GM12891 (cell line): ENCODE data around the gene MARVELD3.

Experiments used
- POLR2A ChIP-seq: IDR thresholded peaks from 2 replicates; pipeline ENCODE4 v1.6.1; 2011; ENCODE audit warnings: low read depth, low read length, control low read depth
- TAF1 ChIP-seq: IDR thresholded peaks from 2 replicates; pipeline ENCODE4 v1.6.1; 2011; ENCODE audit warnings: low read depth, low read length, control low read depth

- TF ChIP-seq POLR2A (no peak), TAF1 (no peak)
These were observed 2.8 kb downstream of the MARVELD3 start for GRCh38 chr16:71628810-71629209.
